Left ventricle myocardium superior (tissue), 1 donor: Measurements from ENCODE around the gene LPGAT1. TPM values are rescaled to one million over a fixed set of nuclear protein-coding genes. Genes with fewer than 3 reads are reported as not detected.

Experiments
- ATAC-seq: fragments of 200-7000 bp; cut with Tn5 transposase; one replicate; pipeline ENCODE4 v1.9.1; 2020; ENCODE audit warnings: mild to moderate bottlenecking, moderate library complexity
- DNase-seq: peaks from one replicate; pipeline ENCODE4 v3.0.0-alpha.2; 2020
- intact Hi-C: fragments of 100-400 bp; cut with micrococcal nuclease; formaldehyde crosslinking; loops from one replicate; pipeline ENCODE4 v1.11.0; 2022
- total RNA-seq: library from RNA; stranded (reverse); fragmentation: NEBNext Ultra II Directional; extraction: Animal tissue kit (Norgen Biotek cat#: 25700); gene quantifications from one replicate; pipeline ENCODE4 v1.2.1, GENCODE V29; 2021
- donor health status: DM: no; HTN: yes; CAD: no; lungs with severe emphysema.

The LPGAT1 gene
- total RNA-seq, 1 donor from 2014 or later, result 25.0 TPM

DNA sequence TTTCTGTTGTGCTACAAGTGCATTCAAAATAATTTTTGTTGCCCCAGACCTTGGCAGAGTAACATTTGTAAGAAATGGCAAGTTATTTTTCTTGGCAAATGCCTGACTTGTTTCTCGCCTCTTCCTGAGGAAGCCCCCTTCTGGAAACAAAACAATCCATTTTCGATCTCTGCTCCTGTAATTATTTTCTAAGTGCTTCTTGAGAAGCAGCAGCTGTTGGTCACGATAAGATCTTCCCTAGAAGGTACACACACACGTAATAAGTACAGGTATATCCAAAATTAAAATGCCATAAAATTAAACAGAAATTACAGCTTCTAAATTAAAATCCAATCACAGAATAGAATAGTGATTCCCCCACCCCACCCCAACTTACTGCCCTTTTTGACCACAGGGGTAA, 47.3 kb downstream of the LPGAT1 start:
- DNase-seq (no peak), ATAC-seq (no peak)
- intact Hi-C loops, result no loop called here

GRCh38 chr1:211781260-211781659, 49.3 kb downstream of the LPGAT1 start:
- intact Hi-C loops, result no loop called here
- DNase-seq, result no peak
- ATAC-seq, result no peak

DNA sequence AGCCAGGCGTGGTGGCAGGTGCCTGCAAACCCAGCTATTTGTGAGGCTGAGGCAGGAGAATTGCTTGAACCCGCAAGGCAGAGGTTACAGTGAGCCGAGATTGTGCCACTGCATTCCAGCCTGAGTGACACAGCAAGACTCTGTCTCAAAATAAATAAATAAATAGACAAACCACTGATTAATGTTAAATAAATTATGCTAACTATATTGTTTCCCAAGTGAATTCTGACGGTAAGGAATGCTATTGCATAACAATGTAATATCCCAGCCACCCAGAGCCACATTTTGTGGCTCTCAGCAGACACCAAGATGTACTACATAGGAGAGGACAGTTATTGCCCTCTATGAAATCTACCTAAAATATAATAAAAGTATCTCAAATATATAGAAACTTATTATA, 55.4 kb downstream of the LPGAT1 start:
- intact Hi-C loops, result no loop called here
- ATAC-seq, result no peak
- DNase-seq, result no peak

DNA sequence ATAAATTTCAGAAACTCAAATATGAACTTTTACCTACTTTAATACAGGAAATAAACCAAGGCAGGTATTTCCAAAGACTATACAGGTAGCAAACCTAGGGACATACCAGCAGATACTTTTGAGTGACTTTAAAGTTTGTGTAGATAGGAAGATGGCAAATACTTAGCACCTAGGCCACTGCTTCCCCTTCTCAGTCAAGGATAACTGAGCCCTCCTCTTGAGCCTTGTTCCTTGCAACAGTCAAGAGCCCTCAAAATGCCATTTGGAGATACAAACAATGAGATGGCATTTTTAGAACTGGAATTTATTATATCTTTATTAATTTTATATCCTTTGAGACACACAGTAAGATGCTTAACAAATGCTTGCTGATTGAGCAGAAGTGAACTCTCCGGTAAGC, 65.9 kb downstream of the LPGAT1 start:
- intact Hi-C loops, result no loop called here
- DNase-seq (no peak), ATAC-seq (no peak)

DNA sequence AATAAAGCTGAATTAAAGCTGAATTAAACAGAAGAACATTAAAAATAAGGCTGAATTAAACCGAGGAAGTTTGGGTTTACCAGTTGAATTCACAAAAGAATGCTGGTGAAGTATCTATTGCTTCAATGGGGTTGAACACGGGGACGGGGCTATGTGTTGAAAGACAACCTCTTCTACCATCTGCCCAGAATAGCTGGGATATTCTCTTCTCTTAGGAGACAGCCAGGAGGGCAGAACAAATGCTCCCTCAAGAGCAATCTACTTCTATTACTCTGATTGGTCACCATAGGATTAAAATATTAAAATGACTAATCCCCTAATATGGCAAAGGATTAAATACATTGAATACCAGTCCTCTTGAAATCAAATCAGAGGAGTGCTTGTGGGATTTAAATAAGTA, 68.4 kb downstream of the LPGAT1 start:
- DNase-seq, result no peak
- intact Hi-C loops, result no loop called here
- ATAC-seq, result no peak

DNA sequence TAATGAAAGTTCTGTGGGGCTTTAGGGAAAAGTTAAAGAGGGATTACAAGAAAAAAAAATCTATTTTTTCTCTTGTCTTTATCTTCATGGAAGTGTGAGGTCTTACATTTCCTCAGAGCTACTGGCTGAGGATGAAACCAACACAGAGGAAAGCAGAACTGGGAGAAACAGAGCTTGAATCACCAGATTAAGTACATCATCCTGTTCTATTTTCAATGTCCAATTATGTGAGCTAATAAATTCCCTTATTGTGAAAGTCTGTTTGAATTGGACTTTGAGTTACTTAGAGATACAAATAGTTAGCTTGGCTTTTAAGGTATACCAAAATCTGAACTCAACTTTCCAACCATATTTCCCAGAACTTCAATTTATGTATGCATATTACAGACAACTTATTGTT, 69.2 kb downstream of the LPGAT1 start:
- no peak for ATAC-seq

DNA sequence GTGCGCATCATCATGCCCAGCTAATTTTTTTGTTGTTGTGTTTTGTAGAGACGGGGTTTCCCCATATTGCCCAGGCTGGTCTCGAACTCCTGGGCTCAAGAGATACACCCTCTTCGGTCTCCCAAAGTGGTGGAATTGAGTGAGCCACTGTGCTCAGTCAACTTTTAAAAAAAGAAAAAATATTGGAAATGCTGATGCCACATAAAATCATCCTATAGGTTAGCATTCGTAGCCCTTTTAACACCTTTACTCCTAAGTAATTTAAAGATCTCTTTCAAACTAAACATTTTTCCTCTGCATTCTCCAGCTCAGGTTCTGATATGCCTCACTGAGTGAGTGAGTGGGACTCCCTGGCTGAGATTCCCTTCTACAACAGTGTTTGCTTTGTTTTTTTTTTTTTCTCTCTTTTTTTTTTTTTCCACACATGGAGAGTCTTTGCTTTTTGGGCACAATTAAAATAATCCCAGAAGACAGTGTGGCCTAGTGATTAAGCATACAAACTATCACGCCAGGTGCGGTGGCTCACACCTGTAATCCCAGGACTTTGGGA, 74.0 kb downstream of the LPGAT1 start:
- intact Hi-C loops, result no loop called here
- ATAC-seq (no peak), DNase-seq (no peak)

More for the DNA sequence above, 69.2 kb downstream of the LPGAT1 start:
- no peak for DNase-seq
- intact Hi-C loops, result no loop called here

GRCh38 chr1:211753649-211754251, 76.8 kb downstream of the LPGAT1 start:
- ATAC-seq (no peak), DNase-seq (no peak)
- intact Hi-C loops, result no loop called here

DNA sequence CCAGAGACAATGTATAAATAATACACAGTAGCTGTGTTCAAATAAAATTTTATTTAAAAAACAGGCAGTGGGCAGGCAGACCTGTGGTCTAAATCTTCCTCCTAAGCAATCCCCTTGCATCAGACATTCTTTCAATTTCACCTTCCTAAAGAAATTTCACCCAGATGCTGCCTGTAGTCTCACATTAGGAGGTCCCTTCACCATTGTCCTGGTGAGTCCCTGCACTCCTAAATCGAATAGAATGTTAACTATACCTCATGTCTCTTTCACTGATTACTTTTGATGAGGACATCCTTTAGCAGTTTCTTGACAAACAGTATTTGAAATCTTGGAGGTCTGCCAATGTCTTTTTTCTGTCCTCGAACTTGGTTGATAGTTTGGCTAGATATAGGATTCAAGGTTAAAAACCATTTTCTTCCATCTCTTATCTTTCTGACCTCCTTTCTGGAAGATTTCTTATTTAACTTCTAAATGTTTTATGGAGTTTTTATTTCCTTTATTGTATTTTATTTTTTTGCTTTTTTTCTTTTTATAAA, 77.5 kb downstream of the LPGAT1 start:
- DNase-seq, result no peak
- no peak for ATAC-seq
- intact Hi-C loops, result no loop called here

- DNase-seq (no peak), ATAC-seq (no peak)
- intact Hi-C loops, result no loop called here
These were observed 78.2 kb downstream of the LPGAT1 start for GRCh38 chr1:211752317-211752716.

DNA sequence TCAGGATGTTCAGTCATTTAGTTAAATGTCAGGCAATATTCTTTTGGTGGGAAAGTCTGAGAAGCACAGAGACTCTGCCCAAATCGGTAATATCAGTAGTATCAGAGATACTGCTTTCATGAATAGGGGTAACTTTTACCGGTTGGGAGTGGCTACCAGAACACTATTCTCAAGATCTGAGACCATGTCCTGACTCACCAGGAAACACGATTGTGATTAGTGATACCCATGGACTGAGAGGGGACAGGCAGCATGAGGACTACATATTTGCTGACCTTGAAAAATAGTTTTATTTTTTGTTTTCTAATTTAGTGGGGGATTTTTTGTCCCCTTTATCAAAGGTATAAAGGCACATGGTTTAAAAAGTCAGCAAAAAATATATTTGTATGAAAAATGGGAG, 79.1 kb downstream of the LPGAT1 start:
- ATAC-seq (no peak), DNase-seq (no peak)
- intact Hi-C loops, result no loop called here

DNA sequence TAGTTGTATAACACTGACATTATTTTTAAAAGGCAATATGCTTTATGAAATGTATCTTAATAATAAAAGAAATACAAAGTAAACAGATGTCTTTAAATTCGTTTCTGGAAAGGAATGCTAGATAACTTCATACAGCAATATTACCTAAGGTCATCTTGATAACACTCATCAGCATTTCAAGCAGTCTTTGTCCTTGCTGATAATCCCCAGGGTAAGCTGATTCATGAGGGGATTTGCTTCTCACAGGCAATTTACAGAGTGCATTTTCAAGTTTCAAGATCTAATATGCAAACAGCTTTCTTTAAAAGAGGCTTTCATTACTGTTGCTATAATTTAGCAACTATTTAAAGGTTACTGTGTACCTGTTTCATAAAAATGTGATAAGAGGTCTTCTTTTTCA, 80.0 kb downstream of the LPGAT1 start:
- intact Hi-C loops, result no loop called here
- ATAC-seq (no peak), DNase-seq (no peak)

DNA sequence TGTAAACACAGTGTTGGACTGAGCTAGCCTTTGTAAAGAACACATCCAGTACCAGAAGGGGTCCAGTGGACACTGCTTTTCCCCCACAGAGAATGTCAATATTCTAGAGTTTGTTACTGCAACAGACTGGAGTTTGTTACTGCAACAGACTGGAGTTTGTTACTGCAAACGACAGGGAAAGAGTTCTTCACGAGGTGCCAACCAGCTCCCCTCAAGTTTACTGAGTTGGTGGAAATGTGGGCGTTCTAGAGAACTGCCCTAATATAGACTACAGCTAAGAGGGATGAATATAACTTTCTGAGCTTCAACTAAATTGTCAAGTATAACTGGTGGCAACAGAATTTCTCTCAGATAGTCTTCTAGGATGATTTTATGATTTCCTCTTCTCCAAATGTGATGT, 81.3 kb downstream of the LPGAT1 start:
- no peak for DNase-seq
- ATAC-seq, result no peak
- intact Hi-C loops, result no loop called here

- intact Hi-C loops, result no loop called here
- DNase-seq, result no peak
- ATAC-seq, result no peak
These were observed 81.8 kb downstream of the LPGAT1 start for GRCh38 chr1:211748810-211749209.

GRCh38 chr1:211742889-211743529, 87.6 kb downstream of the LPGAT1 start:
- ATAC-seq (no peak), DNase-seq (no peak)
- intact Hi-C loops, result no loop called here

- ATAC-seq, result no peak
- intact Hi-C loops, result no loop called here
- DNase-seq, result no peak
These were observed 88.3 kb downstream of the LPGAT1 start for GRCh38 chr1:211742272-211742671.

DNA sequence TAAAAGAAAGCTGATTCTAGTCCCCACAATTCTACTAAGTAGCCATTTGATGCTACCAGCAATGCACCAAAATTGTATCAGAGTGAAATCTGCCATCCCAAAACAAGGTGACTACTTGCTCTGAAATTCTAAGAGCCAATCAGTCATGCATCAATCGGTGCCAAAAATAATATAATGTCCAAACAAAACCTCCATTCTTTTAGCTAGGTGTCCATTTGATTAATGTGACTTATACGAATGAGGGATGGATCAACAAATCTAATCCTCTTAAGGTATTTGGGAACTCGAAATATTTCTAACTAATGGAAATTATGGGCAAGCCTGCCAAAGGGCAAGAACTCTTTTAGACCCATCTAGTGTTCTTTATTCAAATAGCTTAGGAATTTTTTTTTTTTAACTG, 88.8 kb downstream of the LPGAT1 start:
- no peak for DNase-seq
- intact Hi-C loops, result no loop called here
- no peak for ATAC-seq

GRCh38 chr1:211741116-211741515, 89.4 kb downstream of the LPGAT1 start:
- no peak for DNase-seq
- no peak for ATAC-seq
- intact Hi-C loops, result no loop called here

- DNase-seq (no peak), ATAC-seq (no peak)
- intact Hi-C loops, result no loop called here
These were observed 90.7 kb downstream of the LPGAT1 start for GRCh38 chr1:211739671-211740411.

DNA sequence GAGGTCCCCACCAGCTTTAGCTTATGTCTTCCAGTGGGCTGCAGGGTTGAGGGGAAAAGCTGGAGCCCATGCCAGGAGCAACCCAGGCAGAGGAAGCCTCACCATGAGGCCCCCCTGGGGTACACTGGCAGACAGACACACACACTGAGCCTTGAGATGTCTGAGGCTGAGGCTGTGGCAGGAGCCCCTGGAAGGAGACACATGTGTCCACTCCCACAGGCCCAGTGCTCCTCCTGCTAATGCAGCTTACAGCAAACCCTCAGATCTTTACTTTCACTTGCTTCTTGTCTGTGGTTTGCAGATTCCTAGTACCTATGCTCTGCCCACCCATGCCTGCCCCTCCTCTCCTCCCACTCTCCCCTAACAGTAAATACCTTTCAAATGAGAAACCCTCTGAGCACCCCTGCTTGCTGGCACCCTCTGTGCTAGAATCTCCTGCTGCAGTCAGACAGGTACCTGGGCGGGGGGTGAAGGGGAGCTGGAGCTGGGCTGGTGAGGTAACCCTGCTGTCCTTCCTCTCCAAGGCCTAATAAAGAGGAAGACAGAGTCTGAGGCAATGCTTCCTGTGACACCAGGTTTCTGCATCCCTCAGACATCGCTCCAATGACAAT, 91.8 kb downstream of the LPGAT1 start:
- DNase-seq (no peak), ATAC-seq (no peak)
- intact Hi-C loops, result no loop called here
